GM12878 (cell line): Measurements from ENCODE around the gene IQUB.

ENCODE experiments used
- ATF2 ChIP-seq: IDR thresholded peaks from 2 replicates; pipeline ENCODE4 v1.6.1; 2012; ENCODE audit warnings: low read length, inconsistent platforms
- CTCF ChIP-seq, 3 experiments: IDR thresholded peaks in 2 of 3; conservative IDR thresholded peaks in 1 of 3; 2 replicates each; pipeline ENCODE4 v1.5.1; 2011; ENCODE audit warnings: low read depth in 3 of 3, low read length in 3 of 3, mild to moderate bottlenecking in 3 of 3, control low read depth in 2 of 3, moderate library complexity in 2 of 3, inconsistent platforms in 1 of 3, mixed read lengths in 1 of 3; ENCODE audit not compliant: control insufficient read depth in 2 of 3, insufficient read depth in 1 of 3; ENCODE audit errors: extremely low read depth in 1 of 3
- FOXK2 ChIP-seq: fragments of 450-650 bp; IDR thresholded peaks from 2 replicates; pipeline ENCODE4 v1.6.1; 2017; ENCODE audit warnings: mild to moderate bottlenecking, moderate library complexity
- IRF3 ChIP-seq: fragments of 450-650 bp; IDR thresholded peaks from 2 replicates; pipeline ENCODE4 v1.6.1; 2014; ENCODE audit warnings: mild to moderate bottlenecking
- POLR2A ChIP-seq: IDR thresholded peaks from 2 replicates; pipeline ENCODE4 v1.6.1; 2011; ENCODE audit warnings: low read depth, mild to moderate bottlenecking, low read length
- POLR2AphosphoS2 ChIP-seq: IDR thresholded peaks from 2 replicates; pipeline ENCODE4 v1.6.1; 2011; ENCODE audit warnings: low read depth, mild to moderate bottlenecking, low read length, improper control_type of control experiment, moderate library complexity
- RAD21 ChIP-seq: IDR thresholded peaks from 2 replicates; pipeline ENCODE4 v1.6.1; 2011; ENCODE audit warnings: mild to moderate bottlenecking, low read depth, low read length, moderate library complexity; ENCODE audit not compliant: insufficient read depth
- TAF1 ChIP-seq: IDR thresholded peaks from 2 replicates; pipeline ENCODE4 v1.6.1; 2011; ENCODE audit warnings: mild to moderate bottlenecking, low read depth, low read length, borderline replicate concordance
- TCF12 ChIP-seq: IDR thresholded peaks from 2 replicates; pipeline ENCODE4 v1.6.1; 2011; ENCODE audit warnings: low read depth, mild to moderate bottlenecking, low read length
- YY1 ChIP-seq: IDR thresholded peaks from 2 replicates; pipeline ENCODE4 v1.6.1; 2011; ENCODE audit warnings: low read depth, mild to moderate bottlenecking, low read length

GRCh38 chr7:123557398-123558288 lies 23.2 kb upstream of the IQUB start, which contains the start of gene NDUFA5:
- TF ChIP-seq POLR2AphosphoS2 = peak; percentile 92
- TF ChIP-seq CTCF (IDR thresholded peaks at IDR 0.05 in 2 of 3, conservative IDR thresholded peaks at IDR 0.05 in 1 of 3; ENCODE audit: control insufficient read depth in 2 of 3, extremely low read depth in 1 of 3, insufficient read depth in 1 of 3, low read depth in 3 of 3, low read length in 3 of 3) = no peak
- no peak for TF ChIP-seq FOXK2
- peak; percentile 98 for TF ChIP-seq YY1
- no peak for TF ChIP-seq TCF12
- peak; percentile 90 for TF ChIP-seq POLR2A
- no peak for TF ChIP-seq ATF2
- peak; percentile 72 for TF ChIP-seq TAF1
- no peak for TF ChIP-seq RAD21
- TF ChIP-seq IRF3 = peak; percentile 52; the same call in 1 of the 2 replicates
